ENCODE results near the gene NCAM2. TPM values are rescaled to one million over a fixed set of nuclear protein-coding genes. Genes with fewer than 3 reads are reported as not detected.

The NCAM2 gene
- total RNA-seq, 2 experiments from 2014 or later, result not detected

- POLR2A ChIA-PET, result no interaction called here
- H3K27me3 Mint-ChIP-seq, result no peaks in the 10 kb centered on the region
- H3K36me3 Mint-ChIP-seq (ENCODE audit: low read depth), result no peaks in the 10 kb centered on the region
- DNase-seq, result no peak
- H3K4me3 Mint-ChIP-seq, result no peak overlapping the region
- intact Hi-C loops (cut with micrococcal nuclease), result no loop called here
- no peak overlapping the region for H3K27ac Mint-ChIP-seq
- H3K9me3 Mint-ChIP-seq, result no peaks in the 10 kb centered on the region
- CTCF ChIA-PET, result no interaction called here
- no peak for ATAC-seq
- no peaks in the 10 kb centered on the region for H3K4me1 Mint-ChIP-seq (ENCODE audit: low read depth)
- TF ChIP-seq CTCF (IDR thresholded peaks at IDR 0.05), result no peak
Observed at GRCh38 chr21:21241391-21241790, 243.2 kb downstream of the NCAM2 start.

GRCh38 chr21:21246007-21246406 lies 247.8 kb downstream of the NCAM2 start:
- no peak overlapping the region for H3K27ac Mint-ChIP-seq
- H3K9me3 Mint-ChIP-seq, result no peaks in the 10 kb centered on the region
- intact Hi-C loops (cut with micrococcal nuclease), result no loop called here
- H3K36me3 Mint-ChIP-seq (ENCODE audit: low read depth), result no peaks in the 10 kb centered on the region
- no peaks in the 10 kb centered on the region for H3K27me3 Mint-ChIP-seq
- no peak for DNase-seq
- ChIA-PET CTCF (no interaction called here), POLR2A (interaction anchor here (0.5 kb wide), 1 partner anchor 342 kb away, joined by 3 read pairs; no protein-coding TSS in a partner anchor)
- no peaks in the 10 kb centered on the region for H3K4me1 Mint-ChIP-seq (ENCODE audit: low read depth)
- no peak for ATAC-seq
- no peak overlapping the region for H3K4me3 Mint-ChIP-seq
- no peak for TF ChIP-seq CTCF (IDR thresholded peaks at IDR 0.05)

GRCh38 chr21:21247424-21247823 lies 249.2 kb downstream of the NCAM2 start:
- ChIA-PET POLR2A (interaction anchor here (0.7 kb wide), 1 partner anchor 1535 kb away, joined by 4 read pairs; no protein-coding TSS in a partner anchor), CTCF (no interaction called here)
- intact Hi-C loops (cut with micrococcal nuclease), result no loop called here
- Mint-ChIP-seq H3K27me3 (no peaks in the 10 kb centered on the region), H3K4me3 (no peak overlapping the region), H3K36me3 (ENCODE audit: low read depth) (no peaks in the 10 kb centered on the region), H3K4me1 (ENCODE audit: low read depth) (no peaks in the 10 kb centered on the region), H3K27ac (no peak overlapping the region), H3K9me3 (no peaks in the 10 kb centered on the region)
- DNase-seq (no peak), ATAC-seq (no peak)
- TF ChIP-seq CTCF (IDR thresholded peaks at IDR 0.05), result no peak

- Mint-ChIP-seq H3K36me3 (ENCODE audit: low read depth) (no peaks in the 10 kb centered on the region), H3K27me3 (no peaks in the 10 kb centered on the region), H3K4me3 (no peak overlapping the region), H3K4me1 (ENCODE audit: low read depth) (no peaks in the 10 kb centered on the region), H3K27ac (no peak overlapping the region), H3K9me3 (peaks cover 17% of the 10 kb centered on the region)
- ATAC-seq (no peak), DNase-seq (no peak)
- ChIA-PET CTCF (no interaction called here), POLR2A (no interaction called here)
- TF ChIP-seq CTCF (IDR thresholded peaks at IDR 0.05), result no peak
- intact Hi-C loops (cut with micrococcal nuclease), result no loop called here
Observed at GRCh38 chr21:21262048-21262447, 263.8 kb downstream of the NCAM2 start.

- DNase-seq (no peak), ATAC-seq (no peak)
- Mint-ChIP-seq H3K27me3 (no peaks in the 10 kb centered on the region), H3K9me3 (peaks cover 9% of the 10 kb centered on the region), H3K36me3 (ENCODE audit: low read depth) (no peaks in the 10 kb centered on the region), H3K4me3 (no peak overlapping the region), H3K27ac (no peak overlapping the region), H3K4me1 (ENCODE audit: low read depth) (no peaks in the 10 kb centered on the region)
- POLR2A ChIA-PET, result no interaction called here
- intact Hi-C loops (cut with micrococcal nuclease), result no loop called here
- TF ChIP-seq CTCF (IDR thresholded peaks at IDR 0.05), result no peak
- CTCF ChIA-PET, result no interaction called here
Observed at GRCh38 chr21:21268061-21268471, 269.9 kb downstream of the NCAM2 start.

All from activated CD8-positive, alpha-beta T cell treated with anti-CD3 and anti-CD28 coated beads for 36 hours (primary cell).